GM19193 (cell line): ENCODE results near the gene SMG9.

Experiments
- POLR2A ChIP-seq: IDR thresholded peaks from 4 replicates; pipeline ENCODE4 v1.6.1; 2011; ENCODE audit not compliant: insufficient read depth, insufficient read length; ENCODE audit errors: extremely low read depth

SMG9 gene

DNA sequence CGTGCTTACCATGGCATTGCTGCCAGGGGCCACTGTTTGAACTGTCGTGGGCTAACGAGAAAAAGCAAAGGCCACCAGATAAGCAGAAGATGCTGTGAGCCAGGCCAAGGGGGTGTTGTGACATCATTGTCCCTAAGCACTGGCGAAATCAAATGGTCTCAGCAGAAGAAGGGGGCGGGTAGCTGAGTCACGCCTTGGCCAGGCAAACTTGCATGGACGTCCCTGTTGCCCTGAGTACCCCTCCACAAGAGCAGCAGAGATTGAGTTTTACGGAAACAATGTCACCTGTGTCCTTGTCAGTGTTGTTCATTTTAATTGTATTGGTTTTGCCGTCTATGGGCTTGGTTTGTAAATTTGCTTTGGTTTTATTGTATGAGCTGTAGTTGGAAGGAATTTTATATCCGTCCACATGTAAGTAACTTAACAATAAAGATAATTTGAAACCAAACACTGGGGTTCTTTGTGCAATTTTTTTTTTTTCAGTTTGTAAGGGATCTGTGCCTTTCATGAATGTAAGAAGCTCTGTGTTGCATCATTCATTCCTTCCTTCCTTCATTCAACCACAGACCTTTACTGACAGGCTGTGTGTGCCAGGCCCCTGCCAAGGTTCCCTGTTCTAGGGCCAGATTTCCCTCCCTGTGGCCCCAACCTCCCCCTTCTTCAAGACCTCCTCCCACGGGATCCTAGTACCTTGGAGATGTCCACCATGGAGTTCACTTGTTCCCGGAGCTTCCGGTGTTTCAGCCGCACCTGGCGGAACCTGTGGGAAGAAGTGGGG is 13.7 kb upstream of the SMG9 start:
- TF ChIP-seq POLR2A: no peak

DNA sequence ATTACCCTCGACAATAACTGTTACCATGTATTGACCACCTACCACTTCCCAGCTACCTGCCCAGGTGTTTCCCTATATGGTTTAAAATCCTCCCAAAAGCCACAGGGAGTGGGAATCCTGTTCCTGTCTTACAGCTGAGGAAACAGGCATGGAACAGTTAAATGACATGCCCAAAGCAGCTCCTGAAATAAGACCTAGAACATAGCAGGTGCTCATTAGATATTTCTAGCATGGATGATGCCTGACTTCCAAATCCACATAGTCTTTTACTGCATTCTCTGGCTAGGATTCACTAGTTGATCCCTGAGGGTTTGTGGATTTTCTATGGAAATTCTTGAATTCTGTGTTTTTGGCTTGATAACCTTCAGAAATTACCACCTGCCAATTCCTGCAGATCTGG is 13.1 kb upstream of the SMG9 start:
- no peak for TF ChIP-seq POLR2A

DNA sequence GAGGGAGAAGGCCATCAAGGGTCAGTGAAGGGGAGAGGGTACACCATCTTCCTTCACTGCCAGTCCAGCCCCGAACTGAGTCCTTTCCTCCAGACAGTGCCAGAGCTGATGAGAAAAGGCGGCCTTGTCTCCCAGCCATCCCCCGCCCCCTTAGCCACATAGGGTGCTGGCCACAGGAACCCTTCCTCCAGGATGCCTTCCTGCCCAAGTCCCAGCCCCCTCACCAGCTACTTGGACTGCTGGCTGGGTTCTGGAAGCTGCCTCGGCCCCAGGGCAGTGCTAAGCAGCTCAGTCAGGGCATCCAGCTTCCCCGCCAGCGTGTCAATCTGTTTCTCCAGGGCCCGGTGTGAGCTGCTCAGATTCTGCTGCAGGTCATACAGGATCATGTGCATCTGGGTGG is 12.6 kb upstream of the SMG9 start:
- TF ChIP-seq POLR2A: no peak

DNA sequence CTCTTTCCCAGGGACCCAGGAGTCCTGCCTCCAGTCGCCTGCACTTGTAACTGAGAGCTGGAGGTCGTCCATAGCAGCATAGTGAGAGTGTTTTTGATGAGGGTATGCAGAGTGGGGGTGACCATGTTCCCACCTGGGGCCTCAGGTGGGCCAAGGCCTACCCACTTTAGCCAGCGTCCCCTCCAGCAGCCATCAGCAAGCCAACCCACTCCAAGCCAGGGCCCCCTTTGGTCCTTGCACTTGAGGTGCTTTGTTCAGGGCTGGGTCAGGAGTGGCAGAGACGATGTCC is 11.9 kb upstream of the SMG9 start:
- TF ChIP-seq POLR2A: no peak

DNA sequence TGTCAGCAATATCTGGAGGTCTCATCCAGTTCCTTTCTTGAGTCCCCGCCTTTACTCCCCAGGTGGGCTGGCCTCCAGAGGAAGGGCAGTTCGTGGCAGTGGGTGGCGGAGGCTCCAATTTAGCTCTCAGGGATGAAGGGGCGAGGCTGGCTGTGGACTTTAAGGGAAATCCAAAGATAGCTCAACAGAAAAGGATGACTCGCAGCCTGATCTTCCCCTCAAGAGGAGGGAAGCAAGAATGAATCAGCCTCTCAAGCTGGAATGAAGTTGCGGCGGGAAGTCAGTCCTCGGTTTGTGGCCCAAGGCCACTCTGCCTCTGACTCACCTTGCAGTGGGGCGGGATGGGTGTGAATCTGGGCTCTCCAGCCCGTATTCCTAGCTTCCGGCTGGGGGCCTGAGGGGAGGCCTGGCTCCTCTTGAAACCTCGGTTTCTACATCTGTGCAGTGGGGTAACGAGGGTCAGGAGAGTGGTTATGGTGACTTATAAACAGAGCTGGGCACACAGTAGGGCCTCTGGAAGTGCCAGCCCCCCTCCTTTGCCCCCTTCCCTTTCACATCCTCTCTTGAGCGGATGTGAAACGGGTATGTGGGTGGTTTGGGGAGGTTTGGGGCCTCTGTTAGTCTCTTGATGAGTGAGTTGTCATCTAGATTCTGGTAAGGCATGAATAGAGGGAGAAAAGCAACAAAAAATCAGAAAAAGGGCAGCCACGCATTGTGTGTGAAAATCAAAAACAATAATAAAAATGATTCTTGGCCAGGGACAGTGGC is 10.5 kb upstream of the SMG9 start:
- peak; percentile 27 for TF ChIP-seq POLR2A

DNA sequence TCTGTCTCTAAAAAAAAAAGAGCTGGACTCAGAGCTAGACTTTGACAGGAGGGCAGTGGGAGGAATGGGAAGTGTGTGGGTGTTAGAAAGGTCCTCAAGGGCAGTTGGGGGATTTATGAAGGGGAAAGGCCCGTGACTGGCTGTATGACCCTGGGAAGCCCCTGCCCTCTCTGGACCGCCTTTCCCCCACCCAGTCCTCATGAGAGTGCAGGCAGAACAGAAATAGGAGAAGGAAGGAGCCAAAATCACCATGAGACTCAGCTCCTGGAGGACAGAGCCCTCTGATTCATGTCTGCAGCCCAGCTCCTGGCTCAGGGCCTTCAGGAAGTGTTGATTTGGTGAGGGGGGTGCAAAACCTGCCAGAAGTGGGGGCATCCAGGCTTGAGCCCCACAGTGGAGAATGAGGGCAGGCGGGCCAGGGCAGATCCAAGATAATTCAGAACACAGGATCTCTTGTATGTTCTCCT is 8.7 kb upstream of the SMG9 start:
- peak; percentile 49 for TF ChIP-seq POLR2A

DNA sequence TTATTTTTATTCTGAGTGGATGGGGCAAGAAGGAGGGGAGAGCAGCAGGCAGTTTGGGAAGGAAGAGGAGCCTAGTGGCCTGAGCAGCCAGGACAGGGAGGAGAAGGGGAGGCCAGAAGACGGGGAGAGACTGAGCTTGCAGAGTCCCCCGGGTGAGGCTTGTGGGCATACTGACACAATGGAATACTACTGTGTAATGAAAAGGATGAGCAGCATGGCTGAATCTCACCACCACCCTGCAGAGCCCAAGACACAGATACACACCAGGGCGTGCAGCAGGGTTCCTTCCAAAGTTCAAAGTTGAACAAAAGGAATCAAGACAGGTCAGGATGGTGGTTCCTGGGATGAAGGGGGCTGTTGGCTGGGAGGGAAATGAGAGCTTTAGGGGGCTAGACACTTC is 8.1 kb upstream of the SMG9 start:
- no peak for TF ChIP-seq POLR2A

DNA sequence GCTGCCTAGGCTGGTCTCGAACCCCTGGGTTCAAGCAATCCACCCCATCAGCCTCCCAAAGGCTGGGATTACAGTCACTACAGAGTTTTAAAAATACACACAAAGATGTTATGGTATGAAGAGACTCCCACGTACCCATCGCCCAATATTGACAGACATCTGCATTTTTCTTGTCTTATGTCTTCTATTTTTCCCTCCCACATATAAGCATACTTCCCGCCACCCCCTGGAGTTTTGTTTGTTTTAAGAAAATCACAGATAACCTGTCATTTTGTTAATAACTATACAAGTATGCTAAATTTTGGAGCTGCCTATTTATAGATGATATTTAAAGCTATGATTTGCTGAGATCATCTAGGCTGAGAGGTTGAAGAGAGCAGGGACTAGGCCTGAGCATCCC is 6.2 kb upstream of the SMG9 start:
- TF ChIP-seq POLR2A: no peak

DNA sequence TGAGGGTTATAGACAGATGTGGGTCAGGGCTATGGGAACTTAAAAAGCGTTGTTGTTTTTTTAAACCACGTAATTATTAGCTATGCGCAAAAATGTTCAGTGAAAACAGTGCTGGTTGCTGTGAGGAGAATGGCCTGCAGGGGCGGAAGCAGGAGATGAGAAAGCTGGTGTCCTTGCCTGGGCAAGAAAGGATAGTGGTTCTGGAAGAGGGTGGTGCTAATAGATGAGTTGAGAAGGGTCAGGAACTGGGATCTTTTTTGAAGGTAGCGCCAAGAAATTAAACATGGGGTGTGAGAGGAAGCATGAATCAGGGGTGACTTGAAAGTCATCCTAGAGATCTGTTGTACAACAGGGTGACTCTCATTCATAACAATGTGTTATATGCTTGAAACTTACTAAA is 4.8 kb upstream of the SMG9 start:
- no peak for TF ChIP-seq POLR2A

DNA sequence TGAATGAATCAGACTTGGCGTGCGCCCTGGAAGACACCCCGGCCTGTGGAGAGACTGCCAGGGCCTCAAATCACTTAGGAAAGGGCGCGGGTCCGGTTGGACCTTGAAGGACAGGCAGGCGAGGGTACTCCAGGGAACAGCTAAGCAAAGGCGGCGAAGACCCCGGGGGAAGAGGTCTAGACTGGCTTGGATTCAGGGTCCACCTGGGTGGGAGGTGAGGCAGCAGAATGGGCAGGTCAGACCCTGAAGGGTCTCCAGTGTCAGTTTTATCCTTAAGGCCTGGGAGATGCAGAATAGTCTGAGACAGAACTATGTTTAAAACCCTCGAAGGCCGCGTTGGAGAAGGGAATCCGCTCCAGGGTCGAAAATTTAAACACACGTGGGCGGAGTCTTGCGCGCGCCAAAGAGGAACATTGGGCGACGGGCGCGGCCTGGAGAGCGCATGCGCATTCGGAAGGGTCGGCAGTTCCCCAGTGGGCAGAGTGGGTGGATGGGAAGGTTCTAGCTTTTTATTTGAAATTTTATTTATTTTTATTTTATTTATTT is 567 bp upstream of the SMG9 start:
- peak; percentile 38 for TF ChIP-seq POLR2A

DNA sequence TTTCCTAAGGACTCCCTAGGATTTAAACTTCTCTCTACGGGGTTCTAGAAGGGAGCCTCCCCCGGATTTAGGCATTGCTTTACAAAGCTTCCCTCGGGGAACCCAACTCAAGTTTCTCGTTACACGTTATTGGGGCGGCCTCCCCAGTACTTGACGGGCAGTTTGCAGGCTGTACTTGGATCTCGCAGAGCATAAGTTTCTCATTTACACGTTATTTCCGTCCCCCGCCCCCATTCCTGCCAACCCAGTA is 584 bp downstream of the SMG9 start:
- TF ChIP-seq POLR2A: no peak

DNA sequence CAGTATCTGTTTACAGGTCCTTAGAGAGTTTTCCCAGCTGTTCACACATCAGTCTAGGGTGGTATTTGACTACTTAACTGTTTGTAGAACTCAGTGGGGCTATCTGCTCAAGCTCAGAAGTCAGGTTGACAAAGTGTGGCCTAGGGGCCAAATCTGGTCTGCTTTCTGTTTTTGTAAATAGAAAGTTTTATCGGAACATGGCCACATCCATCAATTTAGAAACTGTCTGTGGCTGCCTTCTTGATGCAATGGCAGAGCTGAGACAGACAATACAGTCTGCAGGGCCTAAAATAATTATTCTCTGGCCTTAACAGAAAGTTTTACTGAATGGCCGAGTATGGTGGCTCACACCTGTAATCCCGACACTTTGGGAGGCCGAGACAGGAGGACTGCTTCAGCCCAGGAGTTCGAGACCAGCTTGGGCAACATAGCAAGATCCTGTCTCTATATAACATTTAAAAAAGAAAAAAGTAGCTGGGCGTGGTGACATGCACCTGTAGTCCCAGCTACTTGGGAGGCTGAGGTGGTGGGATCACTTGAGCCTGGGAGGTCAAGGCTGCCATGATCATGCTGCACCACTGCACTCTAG is 2.4 kb downstream of the SMG9 start:
- no peak for TF ChIP-seq POLR2A

DNA sequence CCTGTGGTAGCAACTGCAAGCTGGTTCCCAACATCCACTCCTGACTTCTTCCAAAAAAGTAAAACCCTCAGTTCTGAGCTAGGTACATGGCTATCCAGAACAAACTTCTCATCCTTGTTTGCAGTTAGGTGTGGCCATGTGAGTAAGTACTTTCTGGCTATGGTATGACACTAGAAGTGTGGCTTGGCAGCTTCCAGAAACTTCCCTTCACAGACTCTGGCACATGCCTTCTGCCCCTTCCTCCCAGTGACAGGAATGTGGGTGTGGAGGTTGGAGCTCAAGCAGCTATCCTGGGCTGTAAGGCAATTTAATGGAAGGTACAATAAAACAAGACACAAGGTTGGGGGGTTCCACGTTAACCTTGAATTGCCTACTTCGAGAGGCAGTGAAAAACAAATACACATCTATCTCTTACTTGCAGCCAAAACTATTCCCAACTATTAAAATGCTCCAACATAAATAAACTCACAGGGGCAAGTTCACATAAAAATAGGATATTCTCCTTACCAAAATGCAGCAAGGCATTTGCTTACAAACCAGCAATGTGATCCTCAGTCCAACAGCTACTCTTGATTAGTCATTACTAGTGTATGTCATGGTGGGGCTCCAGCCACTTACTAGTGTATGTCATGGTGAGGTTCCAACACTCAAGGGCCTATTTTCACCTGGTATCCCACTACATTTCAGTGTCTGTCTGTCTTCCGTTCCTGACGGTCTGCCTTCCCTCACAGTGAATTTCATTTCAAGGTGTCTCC is 3.1 kb downstream of the SMG9 start:
- no peak for TF ChIP-seq POLR2A

DNA sequence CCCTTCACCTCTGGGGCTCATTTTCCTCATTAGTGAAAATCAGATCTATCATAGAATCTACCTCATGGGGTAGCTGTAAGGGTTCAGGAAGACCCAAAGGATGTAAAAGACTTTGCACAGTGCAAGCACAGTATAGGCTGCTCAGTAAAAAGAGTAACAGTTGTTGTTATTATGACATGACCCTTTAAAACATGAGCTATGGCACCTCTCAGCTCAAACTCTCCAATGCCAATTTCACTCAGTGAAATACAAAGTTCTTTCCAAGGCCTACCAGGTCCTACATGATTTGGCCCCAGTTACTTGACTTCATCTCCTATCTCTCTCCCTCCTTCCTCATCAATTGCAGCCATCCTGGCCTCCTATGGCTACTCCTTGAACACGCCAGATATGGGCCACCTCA is 4.9 kb downstream of the SMG9 start:
- TF ChIP-seq POLR2A: no peak

DNA sequence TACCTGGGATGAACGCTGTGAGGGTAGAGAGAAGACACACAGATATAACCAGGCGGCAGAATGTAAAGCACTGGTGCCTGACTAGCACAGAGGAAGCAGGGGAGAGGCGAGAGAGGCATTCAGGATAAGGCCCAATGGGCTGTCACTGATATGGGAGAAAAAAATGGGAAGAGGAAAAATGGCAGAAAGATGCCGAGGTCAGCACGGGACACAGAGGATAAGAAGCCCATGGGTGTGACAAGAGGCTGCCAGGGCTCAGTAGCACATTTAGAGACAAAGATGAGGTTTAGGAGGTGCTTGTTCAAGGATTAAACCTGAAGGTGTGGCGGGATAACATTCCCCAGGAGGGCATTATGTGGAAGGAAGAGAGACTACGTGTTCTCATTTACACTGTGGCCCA is 5.6 kb downstream of the SMG9 start:
- no peak for TF ChIP-seq POLR2A
